PC-3 (cell line): ENCODE data around the gene ZFP36L1. TPM values are rescaled to one million over a fixed set of nuclear protein-coding genes. Genes with fewer than 3 reads are reported as not detected.

ENCODE experiments used
- ATAC-seq: fragments of 200-7000 bp; cut with Tn5 transposase; 2 replicates; pipeline ENCODE4 v1.9.1; 2020; ENCODE audit warnings: mild to moderate bottlenecking, moderate library complexity
- BruUV-seq: library from RNA; stranded (reverse); fragments of 400-500 nt; replicated peaks from 2 replicates; lab custom pipeline; 2021; lab: Mats Ljungman, UMichigan
- CTCF ChIA-PET: fragments of 300-600 bp; sonication (Branson Sonifier 250); formaldehyde crosslinking; loops from one replicate; lab custom pipeline; 2022; ENCODE audit warnings: antibody characterized with exemption; lab: Charles Lee
- POLR2A ChIA-PET: fragments of 300-600 bp; sonication (Branson Sonifier 250); formaldehyde crosslinking; loops from one replicate; lab custom pipeline; 2022; ENCODE audit warnings: antibody characterized with exemption; ENCODE audit not compliant: unreplicated experiment; lab: Charles Lee
- DNase-seq: peaks from one replicate; pipeline ENCODE4 v3.0.0-alpha.2; 2015
- H2AFZ ChIP-seq: fragments of 300-600 bp; sonication (generic); 2 replicates; pipeline ENCODE4 v1.6.0; 2016; ENCODE audit warnings: antibody characterized with exemption, low read length
- H3F3A ChIP-seq: fragments of 300-600 bp; sonication (generic); one replicate; pipeline ENCODE4 v1.6.0; 2017; ENCODE audit warnings: antibody characterized with exemption, low read length, control low read depth, mild to moderate bottlenecking; ENCODE audit not compliant: unreplicated experiment
- H3K27ac ChIP-seq: fragments of 300-600 bp; sonication (generic); 2 replicates; pipeline ENCODE4 v1.5.1; 2016; ENCODE audit warnings: mild to moderate bottlenecking, low read length
- H3K27me3 ChIP-seq: fragments of 300-600 bp; sonication (generic); 2 replicates; pipeline ENCODE4 v1.6.1; 2016; ENCODE audit warnings: low read length, mixed read lengths
- H3K36me3 ChIP-seq: fragments of 300-600 bp; sonication (generic); 2 replicates; pipeline ENCODE4 v1.6.1; 2016; ENCODE audit warnings: low read depth, mixed run types, low read length, mixed read lengths
- H3K4me1 ChIP-seq: fragments of 300-600 bp; sonication (generic); 2 replicates; pipeline ENCODE4 v1.5.1; 2016; ENCODE audit warnings: low read length; ENCODE audit not compliant: insufficient read depth
- H3K4me2 ChIP-seq: fragments of 300-600 bp; sonication (generic); 2 replicates; pipeline ENCODE4 v1.6.0; 2016; ENCODE audit warnings: low read length
- H3K4me3 ChIP-seq: fragments of 300-600 bp; sonication (generic); 2 replicates; pipeline ENCODE4 v1.5.1; 2016; ENCODE audit warnings: mild to moderate bottlenecking, low read length, mixed read lengths
- H3K79me2 ChIP-seq: fragments of 300-600 bp; sonication (generic); 2 replicates; pipeline ENCODE4 v1.6.1; 2017; ENCODE audit warnings: low read length, mixed read lengths
- H3K9ac ChIP-seq: fragments of 300-600 bp; sonication (generic); 2 replicates; pipeline ENCODE4 v1.6.0; 2016; ENCODE audit warnings: mild to moderate bottlenecking, low read length
- H3K9me2 ChIP-seq: fragments of 300-600 bp; sonication (generic); replicated peaks from 2 replicates; pipeline ENCODE4 v1.6.1; 2016; ENCODE audit warnings: mixed run types, low read length, mixed read lengths
- H3K9me3 ChIP-seq: fragments of 300-600 bp; sonication (generic); 2 replicates; pipeline ENCODE4 v1.6.1; 2016; ENCODE audit warnings: low read length, mixed read lengths
- H4K20me1 ChIP-seq: fragments of 300-600 bp; sonication (generic); 2 replicates; pipeline ENCODE4 v1.6.1; 2016; ENCODE audit warnings: low read length, mixed read lengths
- EZH2 ChIP-seq: fragments of 300-600 bp; sonication (generic); IDR thresholded peaks from one replicate; pipeline ENCODE4 v1.6.1; 2017; ENCODE audit warnings: antibody characterized with exemption, mild to moderate bottlenecking, low read length; ENCODE audit not compliant: unreplicated experiment
- EZH2phosphoT487 ChIP-seq: fragments of 300-600 bp; sonication (generic); IDR thresholded peaks from 2 replicates; pipeline ENCODE4 v1.6.1; 2018; ENCODE audit warnings: mild to moderate bottlenecking, antibody characterized with exemption, low read length, borderline replicate concordance
- intact Hi-C: fragments of 100-400 bp; cut with micrococcal nuclease; formaldehyde crosslinking; loops from 2 replicates; pipeline ENCODE4 v1.9.0; 2023
- total RNA-seq: library from RNA; depleted of rRNA; stranded (reverse); fragments of >200 nt; gene quantifications from 2 replicates; pipeline ENCODE4 v1.2.3, GENCODE V29; 2014
- TF ChIP-seq, protein P1 (sequence below): fragments of 300-600 bp; sonication (generic); conservative IDR thresholded peaks from 2 replicates; pipeline ENCODE4 v1.5.1; 2017; ENCODE audit warnings: antibody characterized with exemption, low read depth, mild to moderate bottlenecking, low read length

Gene ZFP36L1
- total RNA-seq, 1 experiment from 2014 or later: 63.1 TPM

- H3K4me1 ChIP-seq: peaks cover 55% of the 10 kb centered on the region
- no TSS peak for BruUV-seq
- peaks cover 36% of the 10 kb centered on the region for H4K20me1 ChIP-seq
- POLR2A ChIA-PET: interaction anchor here (0.6 to 0.8 kb wide), 8 partner anchors 14 to 877 kb away, joined by 3 to 16 read pairs (median 4); no protein-coding TSS in a partner anchor
- no peaks in the 10 kb centered on the region for H3F3A ChIP-seq
- H3K36me3 ChIP-seq: peaks cover 47% of the 10 kb centered on the region
- H3K27ac ChIP-seq: peak overlapping the region; percentile 22; the same call in 1 of the 2 replicates
- H3K4me3 ChIP-seq: peak overlapping the region; percentile 20; the same call in 1 of the 2 replicates
- H3K9me3 ChIP-seq: no peaks in the 10 kb centered on the region
- intact Hi-C loops: loop anchor here (2.0 to 5.0 kb wide), 3 partner anchors 190 to 426 kb away; no protein-coding TSS in a partner anchor
- H3K4me2 ChIP-seq: peak overlapping the region; percentile 44
- ATAC-seq (no peak), DNase-seq (no peak)
- H3K79me2 ChIP-seq: peaks cover 47% of the 10 kb centered on the region
- H3K9ac ChIP-seq: peak overlapping the region; percentile 10; the same call in 1 of the 2 replicates
- no peak overlapping the region for H2AFZ ChIP-seq
- no peaks in the 10 kb centered on the region for H3K27me3 ChIP-seq
- TF ChIP-seq EZH2 (no peak), EZH2phosphoT487 (no peak)
- TF ChIP-seq, protein P1, sequence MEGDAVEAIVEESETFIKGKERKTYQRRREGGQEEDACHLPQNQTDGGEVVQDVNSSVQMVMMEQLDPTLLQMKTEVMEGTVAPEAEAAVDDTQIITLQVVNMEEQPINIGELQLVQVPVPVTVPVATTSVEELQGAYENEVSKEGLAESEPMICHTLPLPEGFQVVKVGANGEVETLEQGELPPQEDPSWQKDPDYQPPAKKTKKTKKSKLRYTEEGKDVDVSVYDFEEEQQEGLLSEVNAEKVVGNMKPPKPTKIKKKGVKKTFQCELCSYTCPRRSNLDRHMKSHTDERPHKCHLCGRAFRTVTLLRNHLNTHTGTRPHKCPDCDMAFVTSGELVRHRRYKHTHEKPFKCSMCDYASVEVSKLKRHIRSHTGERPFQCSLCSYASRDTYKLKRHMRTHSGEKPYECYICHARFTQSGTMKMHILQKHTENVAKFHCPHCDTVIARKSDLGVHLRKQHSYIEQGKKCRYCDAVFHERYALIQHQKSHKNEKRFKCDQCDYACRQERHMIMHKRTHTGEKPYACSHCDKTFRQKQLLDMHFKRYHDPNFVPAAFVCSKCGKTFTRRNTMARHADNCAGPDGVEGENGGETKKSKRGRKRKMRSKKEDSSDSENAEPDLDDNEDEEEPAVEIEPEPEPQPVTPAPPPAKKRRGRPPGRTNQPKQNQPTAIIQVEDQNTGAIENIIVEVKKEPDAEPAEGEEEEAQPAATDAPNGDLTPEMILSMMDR: no peak
- CTCF ChIA-PET: interaction anchor here (0.6 to 0.8 kb wide), 4 partner anchors 241 to 1158 kb away, joined by 3 to 7 read pairs (median 4); no protein-coding TSS in a partner anchor
- no peaks in the 10 kb centered on the region for H3K9me2 ChIP-seq
Observed at GRCh38 chr14:68788275-68788995, 4.4 kb downstream of the ZFP36L1 start.

DNA sequence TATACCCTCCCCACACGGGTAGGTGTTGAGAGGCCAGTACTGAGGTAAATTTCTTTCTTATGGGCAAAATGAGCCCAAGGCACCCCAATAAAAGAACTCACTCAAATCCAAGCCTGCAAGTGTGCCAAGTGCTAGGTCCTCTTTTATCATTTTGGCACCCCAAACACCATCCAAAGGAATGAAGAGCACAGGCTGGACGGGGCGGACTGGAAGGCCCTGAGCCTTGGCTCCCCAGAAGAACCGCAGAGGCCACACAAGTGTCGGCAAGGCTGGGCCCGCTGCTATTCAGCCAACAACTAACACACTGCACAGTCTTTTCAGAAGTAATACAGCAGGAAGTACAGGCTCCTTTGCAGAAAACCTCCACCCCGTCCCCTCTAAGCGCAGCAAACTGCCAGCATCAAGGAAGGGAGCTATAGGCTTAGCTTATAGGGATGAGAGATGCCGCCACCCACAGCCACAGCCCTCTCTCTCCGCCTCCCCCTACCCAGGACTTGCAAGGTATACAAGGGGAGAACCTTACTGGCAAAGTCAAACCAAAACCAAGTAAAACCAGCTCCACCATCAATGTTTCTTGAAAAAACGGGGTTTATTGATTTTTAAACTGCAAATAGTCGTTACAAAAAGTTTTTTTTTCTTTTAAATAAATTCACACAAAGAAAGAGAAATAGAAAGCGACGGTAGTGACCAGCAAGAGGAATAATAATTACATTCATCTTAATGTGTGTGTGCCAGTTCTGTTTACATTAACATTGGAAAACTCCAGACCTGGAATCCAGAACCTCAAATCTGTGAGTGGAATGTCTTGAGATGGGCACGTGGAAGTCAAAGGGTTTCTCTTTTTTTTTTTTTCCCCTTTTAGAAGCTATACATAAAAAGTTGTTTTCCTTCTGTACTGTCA is 5.5 kb downstream of the ZFP36L1 start:
- no peak overlapping the region for H3K4me2 ChIP-seq
- no peaks in the 10 kb centered on the region for H3K9me3 ChIP-seq
- intact Hi-C loops: loop anchor here (2.0 to 5.0 kb wide), 2 partner anchors 241 to 425 kb away; no protein-coding TSS in a partner anchor
- peaks cover 41% of the 10 kb centered on the region for H3K79me2 ChIP-seq
- TF ChIP-seq, protein P1: no peak
- TF ChIP-seq EZH2phosphoT487 (no peak), EZH2 (no peak)
- H3K4me3 ChIP-seq: no peak overlapping the region
- no peaks in the 10 kb centered on the region for H3K9me2 ChIP-seq
- ChIA-PET CTCF (interaction anchor here (0.6 to 0.9 kb wide), 4 partner anchors 163 to 1157 kb away, joined by 3 to 7 read pairs (median 5); no protein-coding TSS in a partner anchor), POLR2A (interaction anchor here (0.5 to 0.8 kb wide), 6 partner anchors 13 to 534 kb away, joined by 3 to 16 read pairs (median 4); no protein-coding TSS in a partner anchor)
- ATAC-seq: no peak; the same call in 1 of the 2 replicates
- H3F3A ChIP-seq: no peaks in the 10 kb centered on the region
- H3K36me3 ChIP-seq: peaks cover 47% of the 10 kb centered on the region
- H3K4me1 ChIP-seq: peaks cover 55% of the 10 kb centered on the region
- peaks cover 32% of the 10 kb centered on the region for H4K20me1 ChIP-seq
- H3K27ac ChIP-seq: peak overlapping the region; percentile 76
- DNase-seq: no peak
- H2AFZ ChIP-seq: no peak overlapping the region
- no peak overlapping the region for H3K9ac ChIP-seq
- BruUV-seq: no TSS peak
- H3K27me3 ChIP-seq: no peaks in the 10 kb centered on the region
